ENCODE data around the gene TBCK. TPM values are rescaled to one million over a fixed set of nuclear protein-coding genes. Genes with fewer than 3 reads are reported as not detected.

The TBCK gene
- total RNA-seq, 4 donors from 2014 or later, result 25.3 to 40.0 (median 37.2) TPM

DNA sequence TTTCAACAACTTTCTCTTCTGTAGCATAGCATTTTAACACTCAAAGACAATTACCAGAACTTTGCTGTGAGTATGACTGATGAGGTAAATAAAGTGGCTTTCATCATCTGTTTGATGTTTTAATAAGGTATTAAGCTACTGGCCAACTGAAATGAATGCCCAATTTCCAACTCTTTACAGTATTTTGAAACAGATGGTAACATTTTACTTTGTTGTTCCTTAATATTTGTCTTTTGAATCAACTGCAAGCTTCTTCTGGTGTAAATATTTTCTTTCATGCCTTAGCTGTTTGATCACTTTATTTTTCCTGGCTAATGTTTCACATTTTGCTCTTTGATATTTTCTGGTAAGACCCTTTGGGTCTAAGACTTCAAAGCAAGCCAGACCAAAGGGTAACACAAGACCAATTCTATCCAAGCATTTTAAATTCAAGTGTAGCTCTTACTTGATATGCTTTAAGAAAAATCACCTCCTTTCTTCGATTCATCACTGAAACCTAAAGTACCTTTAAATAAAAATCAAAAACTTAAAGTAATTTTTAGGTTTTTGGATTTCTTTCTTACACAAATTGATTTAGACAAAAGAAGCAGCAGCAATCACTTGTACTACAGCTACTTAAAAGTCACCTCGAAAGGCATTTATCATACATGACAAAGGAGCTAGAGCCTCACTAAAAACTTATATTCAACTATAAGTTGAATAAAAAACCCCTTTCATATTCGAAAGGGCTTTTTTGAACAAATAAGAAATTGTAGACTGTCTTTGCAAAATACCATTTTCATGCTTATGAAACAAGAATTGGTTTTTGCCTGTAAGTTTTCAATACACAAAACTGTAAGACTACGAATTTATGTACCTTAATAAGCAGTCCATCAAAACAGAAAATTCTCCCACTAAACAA, 57.6 kb downstream of the TBCK start:
- TF ChIP-seq, protein P1, sequence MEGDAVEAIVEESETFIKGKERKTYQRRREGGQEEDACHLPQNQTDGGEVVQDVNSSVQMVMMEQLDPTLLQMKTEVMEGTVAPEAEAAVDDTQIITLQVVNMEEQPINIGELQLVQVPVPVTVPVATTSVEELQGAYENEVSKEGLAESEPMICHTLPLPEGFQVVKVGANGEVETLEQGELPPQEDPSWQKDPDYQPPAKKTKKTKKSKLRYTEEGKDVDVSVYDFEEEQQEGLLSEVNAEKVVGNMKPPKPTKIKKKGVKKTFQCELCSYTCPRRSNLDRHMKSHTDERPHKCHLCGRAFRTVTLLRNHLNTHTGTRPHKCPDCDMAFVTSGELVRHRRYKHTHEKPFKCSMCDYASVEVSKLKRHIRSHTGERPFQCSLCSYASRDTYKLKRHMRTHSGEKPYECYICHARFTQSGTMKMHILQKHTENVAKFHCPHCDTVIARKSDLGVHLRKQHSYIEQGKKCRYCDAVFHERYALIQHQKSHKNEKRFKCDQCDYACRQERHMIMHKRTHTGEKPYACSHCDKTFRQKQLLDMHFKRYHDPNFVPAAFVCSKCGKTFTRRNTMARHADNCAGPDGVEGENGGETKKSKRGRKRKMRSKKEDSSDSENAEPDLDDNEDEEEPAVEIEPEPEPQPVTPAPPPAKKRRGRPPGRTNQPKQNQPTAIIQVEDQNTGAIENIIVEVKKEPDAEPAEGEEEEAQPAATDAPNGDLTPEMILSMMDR (IDR thresholded peaks at IDR 0.05), result no peak
- DNase-seq (ENCODE audit: low spot score), result no peak
- ATAC-seq (ENCODE audit: low FRiP score), result no peak

GRCh38 chr4:106256190-106256589, 59.8 kb downstream of the TBCK start:
- ATAC-seq (ENCODE audit: low FRiP score) (peak; percentile 23), DNase-seq (ENCODE audit: low spot score) (no peak)

DNA sequence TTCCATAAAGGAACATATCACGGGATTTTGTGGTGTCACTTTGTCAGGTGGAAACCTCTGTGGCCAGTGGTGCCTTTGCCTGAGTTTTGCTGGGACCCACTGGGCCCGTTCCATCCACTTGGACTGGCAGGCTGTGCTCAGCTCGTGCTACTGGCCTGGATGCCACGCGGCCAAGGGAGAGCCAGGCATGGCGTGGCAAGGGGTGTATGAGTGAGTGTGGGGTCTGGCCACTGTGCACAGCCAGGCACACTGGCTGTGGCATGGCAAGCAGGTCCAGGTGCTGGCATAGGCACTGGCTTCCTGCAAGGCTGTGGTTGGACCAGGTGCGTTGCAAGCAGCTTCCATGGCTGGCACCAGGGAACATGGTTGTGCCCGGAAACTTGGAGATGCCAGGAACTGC, 60.8 kb downstream of the TBCK start:
- TF ChIP-seq, protein P1 (IDR thresholded peaks at IDR 0.05), result no peak
- no peak for DNase-seq (ENCODE audit: low spot score)
- no peak for ATAC-seq (ENCODE audit: low FRiP score)

More at GRCh38 chr4:106256190-106256589, 59.8 kb downstream of the TBCK start:
- TF ChIP-seq, protein P1 (IDR thresholded peaks at IDR 0.05), result no peak

DNA sequence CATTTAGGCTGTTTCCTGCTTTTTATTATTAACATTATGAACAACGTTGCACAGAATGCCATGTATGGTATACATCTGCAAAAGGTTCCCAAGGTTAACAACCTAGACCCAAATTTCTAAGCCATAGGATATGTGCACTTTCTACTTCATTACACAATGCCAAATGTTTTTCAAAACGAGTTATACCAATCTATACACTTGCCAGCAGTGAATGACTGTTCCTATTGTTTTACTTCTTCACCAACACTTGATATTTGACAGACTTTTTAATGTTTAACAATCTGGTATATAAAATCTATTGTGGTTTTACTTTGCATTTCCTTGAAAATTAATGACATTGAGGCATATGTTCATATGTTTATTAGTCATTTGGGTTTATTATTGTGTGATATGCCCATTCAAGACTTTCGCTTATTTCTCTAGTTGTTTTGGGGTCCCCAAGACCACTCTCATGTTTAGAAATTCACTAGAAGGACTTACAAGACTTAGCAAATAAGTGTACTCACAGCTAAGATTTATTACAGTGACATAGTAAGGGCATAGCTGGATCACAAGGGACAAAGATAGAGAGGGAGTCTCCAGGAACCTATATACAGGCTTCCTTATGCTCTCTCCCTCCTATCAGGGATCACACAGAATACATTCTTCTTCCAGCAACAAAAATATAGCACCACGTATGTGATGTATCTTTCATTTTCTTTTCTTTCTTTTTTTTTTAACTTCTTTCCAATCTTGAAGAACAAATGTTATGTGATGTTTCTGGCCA, 62.5 kb downstream of the TBCK start:
- no peak for DNase-seq (ENCODE audit: low spot score)
- no peak for ATAC-seq (ENCODE audit: low FRiP score)

GRCh38 chr4:106247600-106247999, 68.4 kb downstream of the TBCK start:
- TF ChIP-seq, protein P1 (IDR thresholded peaks at IDR 0.05), result no peak
- DNase-seq (ENCODE audit: low spot score), result no peak
- ATAC-seq (ENCODE audit: low FRiP score), result no peak

More for the DNA sequence above, 62.5 kb downstream of the TBCK start:
- TF ChIP-seq, protein P1 (IDR thresholded peaks at IDR 0.05), result no peak

DNA sequence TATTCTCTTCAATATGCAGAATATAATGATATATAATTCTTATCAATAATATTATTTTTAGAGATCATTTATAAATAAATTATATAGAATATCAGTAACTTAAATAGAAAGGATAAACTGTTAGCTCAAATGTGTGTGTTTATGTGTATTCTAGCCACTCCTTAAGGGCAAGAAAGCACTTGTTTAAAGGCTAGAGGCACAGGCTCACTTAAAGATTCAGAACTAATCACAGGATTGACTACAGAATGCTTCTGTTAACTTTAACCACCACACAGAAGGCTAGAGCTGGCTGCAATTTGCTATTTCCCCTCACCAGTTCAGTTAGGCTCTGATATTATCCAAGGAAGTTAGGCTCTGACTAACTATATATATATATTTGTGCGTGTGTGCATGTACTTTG, 69.6 kb downstream of the TBCK start:
- DNase-seq (ENCODE audit: low spot score), result no peak
- TF ChIP-seq, protein P1 (IDR thresholded peaks at IDR 0.05), result no peak
- no peak for ATAC-seq (ENCODE audit: low FRiP score)
